CD4-positive, alpha-beta T cell treated with Interleukin-15 for 1 hour (primary cell): ENCODE results near the gene CDC6.

Experiments
- DNase-seq: peaks from one replicate; pipeline ENCODE4 v3.0.0-alpha.2; 2020

CDC6 gene

GRCh38 chr17:40287494-40288369 is at the start of gene CDC6:
TSS of gene CDC6 (plus strand) at chr17:40287879. CDS start at chr17:40289421, 1,542 bp downstream.
- peak; percentile 99 for DNase-seq

- no peak for DNase-seq
These were observed 46.3 kb upstream of the CDC6 start for GRCh38 chr17:40241252-40241834.

GRCh38 chr17:40242774-40243173 is 44.9 kb upstream of the CDC6 start:
- no peak for DNase-seq

GRCh38 chr17:40243761-40244160 is 43.9 kb upstream of the CDC6 start:
- DNase-seq: no peak

GRCh38 chr17:40244255-40244654 is 43.4 kb upstream of the CDC6 start:
- no peak for DNase-seq

GRCh38 chr17:40247926-40248495 is 39.7 kb upstream of the CDC6 start:
- no peak for DNase-seq

GRCh38 chr17:40248507-40248906 is 39.2 kb upstream of the CDC6 start:
- DNase-seq: no peak

- no peak for DNase-seq
These were observed 36.1 kb upstream of the CDC6 start for GRCh38 chr17:40251576-40251975.

GRCh38 chr17:40253565-40253964 is 34.1 kb upstream of the CDC6 start:
- DNase-seq: no peak

- DNase-seq: no peak
These were observed 28.2 kb upstream of the CDC6 start for GRCh38 chr17:40259505-40259904.

- no peak for DNase-seq
These were observed 27.2 kb upstream of the CDC6 start for GRCh38 chr17:40260528-40260927.

- no peak for DNase-seq
These were observed 23.1 kb upstream of the CDC6 start for GRCh38 chr17:40264458-40265185.

- DNase-seq: no peak
These were observed 22.3 kb upstream of the CDC6 start for GRCh38 chr17:40265337-40265736.

GRCh38 chr17:40266882-40267281 is 20.8 kb upstream of the CDC6 start:
- DNase-seq: no peak

- no peak for DNase-seq
These were observed 19.5 kb upstream of the CDC6 start for GRCh38 chr17:40268141-40268712.

- no peak for DNase-seq
These were observed 9.3 kb upstream of the CDC6 start for GRCh38 chr17:40278414-40278813.

- DNase-seq: no peak
These were observed 8.3 kb upstream of the CDC6 start for GRCh38 chr17:40279402-40279801.

GRCh38 chr17:40281663-40282062 is 6.0 kb upstream of the CDC6 start:
- no peak for DNase-seq

- DNase-seq: no peak
These were observed 4.0 kb upstream of the CDC6 start for GRCh38 chr17:40283662-40284061.

GRCh38 chr17:40284085-40284713 is 3.5 kb upstream of the CDC6 start:
- no peak for DNase-seq

GRCh38 chr17:40286473-40286872 is 1.2 kb upstream of the CDC6 start:
- DNase-seq: no peak

GRCh38 chr17:40287159-40287493 is 553 bp upstream of the CDC6 start:
- DNase-seq: no peak
